ENCODE results near the gene NEK3. TPM values are rescaled to one million over a fixed set of nuclear protein-coding genes. Genes with fewer than 3 reads are reported as not detected.
"Not testable (repeated sequence)": the region's sequence is repeated elsewhere in the genome, so short reads cannot be mapped to it uniquely, and the experiment has no call there.

Gene NEK3
- total and polyA plus RNA-seq, 4 donors = 6.0 to 30.9 (median 19.9) TPM

GRCh38 chr13:52187029-52187423, 27.6 kb upstream of the NEK3 start:
- WGBS, 2 donors = 95 to 98% methylated on average over 1 of the region's 1 CpG

GRCh38 chr13:52181316-52181954, 22.0 kb upstream of the NEK3 start:
- H3K9me3 ChIP-seq (ENCODE audit: control insufficient read depth in 4 of 4, insufficient read depth in 3 of 4, low read length in 3 of 4); H3K4me3 ChIP-seq; H3K27me3 ChIP-seq (ENCODE audit: control insufficient read depth in 3 of 3, insufficient read depth in 3 of 3, low read length in 2 of 3); DNase-seq; ATAC-seq (ENCODE audit: insufficient read depth, low FRiP score); H3K27ac ChIP-seq (ENCODE audit: low read depth in 1 of 2, low read length in 1 of 2); H3K9ac ChIP-seq (ENCODE audit: insufficient read depth in 1 of 2, low read length in 2 of 2); H3K4me1 ChIP-seq (ENCODE audit: control insufficient read depth in 5 of 5, insufficient read depth in 5 of 5, low read length in 5 of 5): not testable (repeated sequence)
- WGBS, 2 donors = 48 to 53% methylated on average over 5 of the region's 5 CpGs
- peaks cover 11 to 19% (median 14%) of the 10 kb centered on the region in 4 donors for H3K36me3 ChIP-seq (ENCODE audit: control insufficient read depth in 4 of 4, insufficient read depth in 4 of 4, low read length in 4 of 4)

More at GRCh38 chr13:52187029-52187423, 27.6 kb upstream of the NEK3 start:
- no peak for TF ChIP-seq CTCF (IDR thresholded peaks at IDR 0.05; ENCODE audit: control extremely low read depth, extremely low read depth)
- no peak overlapping the region for H3K9ac ChIP-seq (ENCODE audit: insufficient read depth in 1 of 2, low read length in 2 of 2)
- no peaks in the 10 kb centered on the region for H3K27me3 ChIP-seq (ENCODE audit: control insufficient read depth in 3 of 3, insufficient read depth in 3 of 3, low read length in 2 of 3)
- no peak for ATAC-seq (ENCODE audit: insufficient read depth, low FRiP score)
- no peak overlapping the region for H3K4me3 ChIP-seq
- DNase-seq = no peak
- peaks cover 0 to under 1% (median 0%) of the 10 kb centered on the region in 5 donors for H3K4me1 ChIP-seq (ENCODE audit: control insufficient read depth in 5 of 5, insufficient read depth in 5 of 5, low read length in 5 of 5)
- no peaks in the 10 kb centered on the region for H3K9me3 ChIP-seq (ENCODE audit: control insufficient read depth in 4 of 4, insufficient read depth in 3 of 4, low read length in 3 of 4)
- peak overlapping the region in 1 of 2 donors; percentile 64 for H3K27ac ChIP-seq (ENCODE audit: low read depth in 1 of 2, low read length in 1 of 2)
- H3K36me3 ChIP-seq (ENCODE audit: control insufficient read depth in 4 of 4, insufficient read depth in 4 of 4, low read length in 4 of 4) = peaks cover 4 to 10% (median 5%) of the 10 kb centered on the region in 4 donors

DNA sequence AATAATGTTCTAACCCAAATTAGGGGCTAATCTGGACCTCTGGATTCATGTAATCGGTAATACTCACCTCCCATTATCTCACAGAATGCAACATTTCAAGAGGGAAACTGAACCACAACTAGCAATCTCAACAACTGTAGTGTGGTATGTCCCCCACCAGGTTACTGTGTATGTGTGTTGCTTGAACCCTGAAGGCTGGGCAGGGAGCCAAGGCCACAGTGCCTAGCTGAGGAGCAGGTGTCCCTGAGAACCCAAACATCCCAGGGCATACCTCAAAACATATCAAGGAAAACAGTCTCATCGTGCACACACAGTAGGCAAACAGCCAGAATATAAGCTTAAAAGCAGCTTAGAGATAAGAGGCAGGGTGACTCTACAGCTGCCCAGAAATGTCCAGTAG, 20.5 kb upstream of the NEK3 start:
- H3K9ac ChIP-seq (ENCODE audit: insufficient read depth in 1 of 2, low read length in 2 of 2) = no peak overlapping the region
- no peak for TF ChIP-seq CTCF (IDR thresholded peaks at IDR 0.05; ENCODE audit: control extremely low read depth, extremely low read depth)
- no peaks in the 10 kb centered on the region for H3K9me3 ChIP-seq (ENCODE audit: control insufficient read depth in 4 of 4, insufficient read depth in 3 of 4, low read length in 3 of 4)
- no peaks in the 10 kb centered on the region for H3K4me1 ChIP-seq (ENCODE audit: control insufficient read depth in 5 of 5, insufficient read depth in 5 of 5, low read length in 5 of 5)
- WGBS, 2 donors = 70 to 99% methylated on average over 2 of the region's 2 CpGs
- ATAC-seq (ENCODE audit: insufficient read depth, low FRiP score) = no peak
- peaks cover 10 to 28% (median 15%) of the 10 kb centered on the region in 4 donors for H3K36me3 ChIP-seq (ENCODE audit: control insufficient read depth in 4 of 4, insufficient read depth in 4 of 4, low read length in 4 of 4)
- H3K27me3 ChIP-seq (ENCODE audit: control insufficient read depth in 3 of 3, insufficient read depth in 3 of 3, low read length in 2 of 3) = no peaks in the 10 kb centered on the region
- H3K4me3 ChIP-seq = no peak overlapping the region
- H3K27ac ChIP-seq (ENCODE audit: low read depth in 1 of 2, low read length in 1 of 2) = no peak overlapping the region
- no peak for DNase-seq

DNA sequence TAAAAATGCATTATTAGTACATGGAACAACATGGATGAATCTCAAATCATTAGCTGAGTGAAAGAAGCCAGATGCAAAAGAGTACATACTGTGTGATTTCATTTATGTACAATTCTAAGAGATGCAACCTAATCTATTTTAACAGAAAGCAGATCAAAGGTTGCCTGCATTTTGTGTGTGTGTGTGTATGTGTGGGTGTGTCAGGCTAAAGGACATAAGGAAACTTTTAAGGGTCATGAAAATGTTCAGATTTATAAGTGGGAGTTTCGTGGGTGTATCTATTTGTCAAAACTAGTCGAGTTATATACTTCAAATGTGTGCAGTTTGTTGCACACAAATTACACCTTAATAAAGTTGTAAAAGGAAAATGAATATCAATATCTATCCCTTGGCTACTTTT, 17.9 kb upstream of the NEK3 start:
- peaks cover 9 to 31% (median 14%) of the 10 kb centered on the region in 4 donors for H3K36me3 ChIP-seq (ENCODE audit: control insufficient read depth in 4 of 4, insufficient read depth in 4 of 4, low read length in 4 of 4)
- no peaks in the 10 kb centered on the region for H3K27me3 ChIP-seq (ENCODE audit: control insufficient read depth in 3 of 3, insufficient read depth in 3 of 3, low read length in 2 of 3)
- H3K9ac ChIP-seq (ENCODE audit: insufficient read depth in 1 of 2, low read length in 2 of 2) = no peak overlapping the region
- ATAC-seq (ENCODE audit: insufficient read depth, low FRiP score) (no peak), DNase-seq (no peak)
- H3K4me1 ChIP-seq (ENCODE audit: control insufficient read depth in 5 of 5, insufficient read depth in 5 of 5, low read length in 5 of 5) = no peaks in the 10 kb centered on the region
- TF ChIP-seq CTCF (IDR thresholded peaks at IDR 0.05; ENCODE audit: control extremely low read depth, extremely low read depth) = no peak
- H3K27ac ChIP-seq (ENCODE audit: low read depth in 1 of 2, low read length in 1 of 2) = no peak overlapping the region
- no peaks in the 10 kb centered on the region for H3K9me3 ChIP-seq (ENCODE audit: control insufficient read depth in 4 of 4, insufficient read depth in 3 of 4, low read length in 3 of 4)
- no peak overlapping the region for H3K4me3 ChIP-seq
- WGBS, 2 donors = 81 to 84% methylated on average over 2 of the region's 2 CpGs

GRCh38 chr13:52173970-52174369, 14.6 kb upstream of the NEK3 start:
- not testable (repeated sequence) for H3K9me3 ChIP-seq (ENCODE audit: control insufficient read depth in 4 of 4, insufficient read depth in 3 of 4, low read length in 3 of 4); DNase-seq; H3K9ac ChIP-seq (ENCODE audit: insufficient read depth in 1 of 2, low read length in 2 of 2); H3K4me1 ChIP-seq (ENCODE audit: control insufficient read depth in 5 of 5, insufficient read depth in 5 of 5, low read length in 5 of 5); H3K27me3 ChIP-seq (ENCODE audit: control insufficient read depth in 3 of 3, insufficient read depth in 3 of 3, low read length in 2 of 3); ATAC-seq (ENCODE audit: insufficient read depth, low FRiP score); H3K4me3 ChIP-seq; H3K27ac ChIP-seq (ENCODE audit: low read depth in 1 of 2, low read length in 1 of 2)
- 35 to 55% methylated on average over 6 of the region's 6 CpGs for WGBS, 2 donors
- H3K36me3 ChIP-seq (ENCODE audit: control insufficient read depth in 4 of 4, insufficient read depth in 4 of 4, low read length in 4 of 4) = peaks cover 8 to 26% (median 11%) of the 10 kb centered on the region in 4 donors

All from lung (tissue), 12 donors.